GM21528 (cell line): ENCODE results near the gene CHMP1B.
"Not testable (repeated sequence)": the region's sequence is repeated elsewhere in the genome, so short reads cannot be mapped to it uniquely, and the experiment has no call there.

Experiments
- ATAC-seq: cut with Tn5 transposase; IDR thresholded peaks from one replicate; pipeline ENCODE4 v1.9.1; 2021; ENCODE audit warnings: mild to moderate bottlenecking, moderate library complexity; ENCODE audit not compliant: unreplicated experiment, low FRiP score

The CHMP1B gene

GRCh38 chr18:11834772-11835171, 16.4 kb upstream of the CHMP1B start:
- no peak for ATAC-seq

- ATAC-seq, result no peak
Measured at GRCh38 chr18:11839556-11839955, 11.7 kb upstream of the CHMP1B start.

- no peak for ATAC-seq
Measured at GRCh38 chr18:11840493-11840892, 10.7 kb upstream of the CHMP1B start.

GRCh38 chr18:11842562-11842961, 8.7 kb upstream of the CHMP1B start:
- ATAC-seq, result no peak

GRCh38 chr18:11844436-11844835, 6.8 kb upstream of the CHMP1B start:
- no peak for ATAC-seq

- no peak for ATAC-seq
Measured at GRCh38 chr18:11845654-11846053, 5.6 kb upstream of the CHMP1B start.

GRCh38 chr18:11847811-11848210, 3.4 kb upstream of the CHMP1B start:
- ATAC-seq, result no peak

- no peak for ATAC-seq
Measured at GRCh38 chr18:11849279-11849678, 1.9 kb upstream of the CHMP1B start.

GRCh38 chr18:11849841-11850634, 1.2 kb upstream of the CHMP1B start:
- ATAC-seq, result no peak

- peak; percentile 32 for ATAC-seq
Measured at GRCh38 chr18:11850821-11851145, 430 bp upstream of the CHMP1B start.

- ATAC-seq, result peak; percentile 31
Measured at GRCh38 chr18:11851806-11852337, 659 bp downstream of the CHMP1B start.

GRCh38 chr18:11854554-11854953, 3.3 kb downstream of the CHMP1B start:
- ATAC-seq, result not testable (repeated sequence)

GRCh38 chr18:11857177-11857887, 6.1 kb downstream of the CHMP1B start:
- no peak for ATAC-seq

GRCh38 chr18:11859282-11859830, 8.1 kb downstream of the CHMP1B start:
- no peak for ATAC-seq

- ATAC-seq, result no peak
Measured at GRCh38 chr18:11859903-11860407, 8.7 kb downstream of the CHMP1B start.

GRCh38 chr18:11860594-11861450, 9.6 kb downstream of the CHMP1B start:
- ATAC-seq, result no peak

- no peak for ATAC-seq
Measured at GRCh38 chr18:11861583-11862288, 10.5 kb downstream of the CHMP1B start.

GRCh38 chr18:11862468-11863137, 11.4 kb downstream of the CHMP1B start:
- ATAC-seq, result no peak

- no peak for ATAC-seq
Measured at GRCh38 chr18:11864471-11864870, 13.3 kb downstream of the CHMP1B start.
